HG02759 (cell line): Measurements from ENCODE around the gene HDDC3.
"Not testable (repeated sequence)": the region's sequence is repeated elsewhere in the genome, so short reads cannot be mapped to it uniquely, and the experiment has no call there.

ENCODE experiments used
- ATAC-seq: cut with Tn5 transposase; IDR thresholded peaks from one replicate; pipeline ENCODE4 v1.9.1; 2021; ENCODE audit warnings: mild to moderate bottlenecking, moderate library complexity; ENCODE audit not compliant: unreplicated experiment

HDDC3 gene

DNA sequence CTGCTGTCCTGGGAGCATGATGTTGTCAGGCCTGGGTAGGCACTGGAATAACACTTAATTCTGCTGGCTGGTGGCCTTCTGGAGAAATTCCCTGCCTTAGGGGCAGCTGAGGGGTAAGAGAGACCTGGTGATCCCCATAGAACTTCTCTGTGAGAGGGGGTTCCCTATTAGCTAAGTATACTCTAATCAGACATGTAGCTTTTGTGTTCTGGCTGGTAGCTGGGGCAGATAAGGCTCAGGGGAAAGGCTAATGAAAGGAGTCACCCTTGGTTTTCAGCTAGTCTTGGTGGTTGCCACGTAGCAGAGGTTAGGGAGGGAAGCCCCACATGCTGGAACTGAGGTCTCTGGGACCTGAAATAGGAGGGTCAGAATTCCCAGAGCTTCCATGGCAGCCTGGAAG, 952 bp upstream of the HDDC3 start:
- ATAC-seq = no peak

DNA sequence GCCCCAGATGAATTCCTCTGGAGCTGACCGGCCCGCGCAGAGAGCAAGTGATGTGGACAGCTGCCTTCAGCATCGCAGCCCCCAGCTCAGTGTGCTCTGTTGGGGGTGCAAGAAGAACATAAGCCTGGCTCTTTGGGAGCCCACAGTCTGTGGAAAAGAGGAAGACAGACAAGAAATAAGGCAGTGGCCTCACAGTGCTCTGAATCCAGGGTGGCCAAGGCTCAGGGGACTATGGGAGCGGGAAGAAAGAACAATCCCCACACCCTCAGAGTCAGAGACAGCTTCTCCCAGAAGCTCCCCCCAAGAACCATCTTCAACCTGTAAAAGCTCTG, 277 bp upstream of the HDDC3 start:
- ATAC-seq = no peak

DNA sequence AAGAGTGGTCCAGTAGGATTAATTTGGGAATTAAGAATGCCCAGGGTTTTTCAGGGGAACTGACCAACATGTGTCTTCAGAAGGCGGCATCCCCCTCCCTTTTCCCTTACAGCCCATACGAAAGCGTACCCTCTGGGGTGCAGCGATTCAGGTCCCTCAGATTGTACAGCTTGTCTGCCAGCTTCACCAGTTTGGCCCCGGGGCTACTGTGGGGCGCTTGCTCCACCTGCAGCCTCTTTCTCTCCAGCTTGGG, 848 bp downstream of the HDDC3 start:
- no peak for ATAC-seq

DNA sequence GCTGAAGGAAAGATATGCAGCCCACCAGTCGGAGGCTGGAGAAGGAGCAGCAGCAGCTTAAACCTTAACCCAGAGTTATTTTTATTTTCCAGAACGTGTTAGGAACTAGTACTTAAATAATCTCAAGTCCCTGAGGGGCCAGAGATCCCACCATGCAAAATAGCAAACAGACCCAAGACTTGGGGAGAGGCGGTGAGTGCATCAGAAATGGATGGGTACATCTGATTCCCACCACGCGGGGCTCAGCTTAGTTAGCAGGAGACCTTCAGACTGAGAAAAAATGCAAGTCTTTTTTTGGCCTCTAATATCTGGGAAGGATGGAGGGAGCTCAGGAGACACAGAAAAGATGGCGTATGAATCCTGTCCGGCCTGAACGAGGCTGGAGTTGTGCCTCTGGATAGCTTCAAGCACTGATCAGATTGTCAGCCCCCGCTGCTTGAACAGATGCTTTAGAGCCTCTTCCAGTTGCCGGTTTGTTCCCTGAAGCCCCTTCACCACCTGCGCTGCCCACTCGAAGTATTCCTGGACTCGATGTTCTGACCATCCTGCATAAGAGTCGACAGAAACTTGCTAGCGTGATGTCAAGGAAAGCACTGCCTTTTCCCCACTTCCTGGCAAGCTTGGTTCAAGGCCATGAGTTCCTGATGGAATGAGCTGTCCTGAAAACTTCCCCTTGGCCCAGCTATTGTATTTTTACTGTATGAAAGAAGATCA, 1.3 kb downstream of the HDDC3 start:
- no peak for ATAC-seq

DNA sequence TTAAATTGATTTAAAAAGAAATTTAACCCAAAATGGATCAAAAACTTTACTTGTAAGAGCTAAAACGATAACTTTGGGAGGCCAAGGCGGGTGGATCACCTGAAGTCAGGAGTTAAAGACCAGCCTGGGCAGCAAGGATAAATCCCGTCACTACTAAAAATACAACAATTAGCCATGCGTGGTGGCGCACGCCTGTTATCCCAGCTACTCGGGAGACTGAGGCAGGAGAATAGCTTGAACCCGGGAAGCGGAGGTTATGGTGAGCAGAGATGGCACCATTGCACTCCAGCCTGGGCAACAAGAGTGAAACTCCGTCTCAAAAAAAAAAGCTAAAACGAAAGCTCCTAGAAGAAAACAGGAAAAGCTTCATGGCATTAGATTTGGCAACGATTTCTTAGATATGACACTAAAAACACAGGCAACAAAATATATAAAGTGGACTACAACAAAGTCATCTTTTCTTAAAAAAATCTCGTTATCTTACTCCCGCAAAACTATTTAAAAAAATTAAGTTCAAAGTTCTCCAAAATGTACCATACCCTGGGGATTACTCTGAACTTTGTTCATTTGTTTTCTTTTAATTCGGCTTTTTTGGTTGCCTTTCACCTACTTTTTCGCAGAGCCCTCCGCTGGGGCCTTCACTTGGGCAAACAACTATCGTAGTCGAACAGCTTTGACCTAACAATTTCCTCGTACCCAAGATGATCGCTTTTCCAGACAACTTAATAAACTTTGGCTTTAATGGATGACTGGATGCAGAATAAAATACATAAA, 2.9 kb downstream of the HDDC3 start:
- no peak for ATAC-seq

DNA sequence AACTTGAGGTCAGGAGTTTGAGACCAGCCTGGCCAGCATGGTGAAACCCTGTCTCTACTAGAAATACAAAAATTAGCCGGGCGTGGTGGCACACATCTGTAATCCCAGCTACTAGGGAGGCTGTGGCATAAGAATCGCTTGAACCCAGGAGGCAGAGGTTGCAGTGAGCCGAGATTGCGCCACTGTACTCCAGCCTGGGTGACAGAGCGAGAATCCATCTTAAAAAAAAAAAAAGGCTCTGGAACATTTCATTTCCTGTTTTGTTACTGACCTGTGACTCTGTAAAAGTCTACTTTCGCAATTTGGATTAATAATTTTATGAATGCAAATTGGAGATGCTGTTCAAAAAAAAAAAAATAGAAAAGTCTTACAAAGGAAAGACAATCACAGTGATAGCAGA, 4.2 kb downstream of the HDDC3 start:
- ATAC-seq = not testable (repeated sequence)

DNA sequence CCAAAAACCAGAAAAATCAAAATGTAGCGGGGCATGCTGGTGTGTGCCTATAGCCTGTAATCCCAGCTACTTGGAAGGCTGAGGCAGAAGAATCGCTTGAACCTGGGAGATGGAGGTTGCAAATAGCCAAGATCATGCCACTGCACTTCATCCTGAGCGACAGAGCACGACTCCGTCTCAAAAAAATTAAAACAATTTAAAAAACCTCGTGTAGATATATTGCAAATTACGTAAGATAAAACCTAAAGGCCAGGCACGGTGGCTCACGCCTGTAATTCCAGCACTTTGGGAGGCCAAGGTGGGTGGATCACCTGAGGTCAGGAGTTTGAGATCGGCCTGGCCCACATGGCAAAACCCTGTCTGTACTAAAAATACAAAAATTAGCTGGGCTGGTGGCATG, 5.6 kb downstream of the HDDC3 start:
- ATAC-seq = not testable (repeated sequence)

DNA sequence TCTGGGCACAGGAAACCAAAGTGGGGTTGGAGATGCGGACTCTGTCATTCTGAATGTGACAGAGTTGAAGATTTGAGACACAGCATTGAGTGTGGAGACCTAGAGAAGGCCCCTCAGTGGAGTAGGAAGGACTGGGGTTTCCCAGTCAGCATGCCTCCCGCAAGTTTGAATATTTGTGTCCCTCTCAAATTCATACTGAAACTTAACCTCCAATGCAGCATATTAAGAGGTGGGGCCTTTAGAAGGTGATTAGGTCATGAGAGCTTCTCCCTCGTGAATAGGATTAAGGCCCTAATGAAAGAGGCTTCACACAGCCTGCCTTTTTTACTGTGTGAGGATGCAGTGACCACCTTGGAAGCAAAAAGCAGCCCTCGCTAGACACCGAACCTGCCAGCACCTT, 8.0 kb downstream of the HDDC3 start:
- peak; percentile 80 for ATAC-seq

DNA sequence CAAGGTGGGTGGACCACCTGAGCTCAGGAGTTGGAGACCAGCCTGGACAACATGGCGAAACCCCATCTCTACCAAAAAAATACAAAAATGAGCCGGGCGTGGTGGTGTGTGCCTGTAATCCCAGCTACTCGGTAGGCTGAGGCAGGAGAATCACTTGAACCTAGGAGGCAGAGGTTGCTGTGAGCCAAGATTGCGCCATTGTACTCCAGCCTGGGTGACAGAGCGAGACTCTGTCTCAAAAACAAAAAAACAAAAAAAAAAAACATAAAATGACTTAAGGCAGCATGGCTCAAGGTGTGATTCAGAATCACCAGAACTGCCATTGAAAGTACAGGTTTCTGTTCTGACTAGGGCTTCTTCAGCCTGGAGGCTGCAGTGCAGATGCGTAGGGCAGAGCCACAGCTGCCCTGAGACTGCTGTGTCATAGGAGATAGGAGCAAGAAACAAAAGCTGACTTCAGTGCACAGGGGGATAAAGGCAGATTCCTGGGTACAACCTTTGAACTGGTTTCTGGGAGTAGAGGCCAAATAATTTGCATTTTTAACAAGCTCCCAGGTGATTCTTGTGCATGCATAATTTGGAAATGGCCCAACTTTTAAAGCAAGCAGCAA, 9.5 kb downstream of the HDDC3 start:
- peak; percentile 67 for ATAC-seq

DNA sequence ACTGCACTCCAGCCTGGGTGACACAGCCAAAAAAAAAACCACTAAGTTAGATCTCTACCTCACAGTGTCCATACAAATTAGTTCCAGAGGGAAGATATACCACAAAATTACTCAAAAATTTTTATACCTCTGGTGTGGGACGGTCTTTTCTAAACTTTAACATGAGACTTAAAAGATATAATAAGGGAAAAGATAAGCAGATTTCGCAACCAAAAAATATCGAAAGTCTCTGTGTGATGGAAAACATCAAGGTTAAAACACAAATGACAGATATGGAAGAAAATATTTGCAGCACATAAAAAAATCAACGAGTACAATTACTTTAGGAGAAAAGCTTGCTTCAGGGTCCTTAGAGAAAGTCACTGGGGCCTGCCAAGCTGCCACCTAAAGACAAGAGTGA, 10.5 kb downstream of the HDDC3 start:
- ATAC-seq = no peak

DNA sequence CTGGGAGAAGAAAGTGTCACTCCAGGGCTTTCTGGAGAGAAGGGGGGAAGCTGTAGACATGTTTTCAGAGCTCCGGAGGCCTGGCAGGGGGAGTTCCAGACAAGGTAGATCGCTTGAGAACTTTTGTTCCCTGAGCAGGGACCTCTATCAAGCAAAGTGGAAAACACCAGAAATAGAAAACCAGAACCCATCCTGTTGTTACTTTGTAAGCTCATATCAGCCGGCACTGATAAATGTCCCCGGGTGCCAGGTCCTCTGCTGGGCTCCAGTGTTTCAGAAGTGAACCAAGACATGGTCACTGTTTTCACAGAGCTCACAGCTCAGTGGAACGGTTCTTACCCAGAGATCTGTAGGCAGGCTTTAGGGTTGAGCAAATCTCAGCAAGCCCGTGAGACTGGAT, 13.5 kb downstream of the HDDC3 start:
- no peak for ATAC-seq

DNA sequence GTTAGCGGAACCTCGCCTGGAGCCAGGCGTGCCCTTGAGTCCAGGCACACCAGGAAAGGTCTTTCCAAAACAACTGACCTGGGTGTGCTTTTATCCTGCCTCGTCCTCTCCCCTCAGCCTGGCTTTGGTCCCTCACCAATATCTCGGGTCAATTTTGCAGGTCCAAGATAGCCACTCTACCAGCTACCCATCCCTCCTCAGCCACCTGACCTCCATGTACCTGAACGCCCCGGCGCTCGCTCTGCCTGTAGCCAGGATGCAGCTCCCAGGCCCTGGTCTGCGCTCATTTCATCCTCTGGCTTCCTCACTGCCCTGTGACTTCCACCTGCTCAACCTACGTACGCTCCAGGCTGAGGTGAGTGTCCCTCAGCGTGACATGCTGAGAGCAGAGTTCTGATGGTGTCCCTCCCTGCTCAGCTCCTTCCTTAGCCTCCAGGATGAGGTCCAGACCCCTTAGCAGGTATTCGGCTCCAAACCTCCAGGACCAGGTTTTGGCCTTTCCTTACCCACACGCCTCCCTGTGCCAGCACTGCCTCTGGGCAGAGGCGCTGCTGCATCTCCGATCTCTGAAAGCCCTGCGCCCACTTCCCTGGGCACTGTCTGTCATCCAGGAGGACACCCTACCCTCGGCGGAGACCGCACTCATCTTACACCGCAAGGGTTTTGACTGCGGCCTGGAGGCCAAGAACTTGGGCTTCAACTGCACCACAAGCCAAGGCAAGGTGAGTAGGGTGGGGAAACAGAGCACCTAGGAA, 14.1 kb downstream of the HDDC3 start:
- no peak for ATAC-seq

DNA sequence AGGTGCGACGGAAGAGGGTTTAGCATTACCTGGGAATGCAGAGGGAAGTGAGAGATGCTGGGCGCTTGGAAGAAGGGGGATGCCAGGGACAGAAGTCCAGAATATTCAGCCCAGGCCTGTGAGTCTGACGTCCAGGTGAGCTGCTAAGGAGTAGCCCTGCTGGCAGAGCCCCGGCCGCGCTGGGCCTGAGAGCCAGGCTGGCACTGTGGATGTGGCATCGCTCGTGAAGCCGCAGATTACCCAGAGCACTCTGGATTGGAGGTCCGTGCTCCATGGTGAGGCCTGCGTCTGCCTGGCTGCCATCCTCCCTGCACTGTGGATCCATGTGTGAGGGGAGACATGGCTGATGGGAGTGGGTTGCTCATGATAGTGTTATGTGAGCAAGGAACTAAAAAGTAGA, 14.8 kb downstream of the HDDC3 start:
- ATAC-seq = no peak

DNA sequence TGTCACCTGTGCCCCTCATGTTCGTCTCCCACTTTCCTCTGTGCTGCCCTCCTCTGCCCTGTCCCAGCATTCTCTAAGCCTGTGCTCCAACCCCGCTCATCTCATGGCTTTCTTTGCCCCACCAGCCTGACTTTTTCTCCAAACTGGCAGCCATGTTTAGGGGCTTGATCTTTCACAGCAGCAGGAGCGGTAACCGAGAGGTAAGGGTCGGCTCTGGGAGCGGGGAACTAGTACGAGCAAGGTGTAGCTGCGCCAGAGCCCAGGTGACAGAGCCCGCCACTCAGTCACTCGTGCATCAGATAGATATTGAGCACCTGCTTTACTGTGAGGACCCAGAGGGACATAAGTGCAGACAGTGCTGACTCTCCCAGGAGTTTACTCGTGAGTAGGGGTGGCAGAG, 15.9 kb downstream of the HDDC3 start:
- no peak for ATAC-seq

DNA sequence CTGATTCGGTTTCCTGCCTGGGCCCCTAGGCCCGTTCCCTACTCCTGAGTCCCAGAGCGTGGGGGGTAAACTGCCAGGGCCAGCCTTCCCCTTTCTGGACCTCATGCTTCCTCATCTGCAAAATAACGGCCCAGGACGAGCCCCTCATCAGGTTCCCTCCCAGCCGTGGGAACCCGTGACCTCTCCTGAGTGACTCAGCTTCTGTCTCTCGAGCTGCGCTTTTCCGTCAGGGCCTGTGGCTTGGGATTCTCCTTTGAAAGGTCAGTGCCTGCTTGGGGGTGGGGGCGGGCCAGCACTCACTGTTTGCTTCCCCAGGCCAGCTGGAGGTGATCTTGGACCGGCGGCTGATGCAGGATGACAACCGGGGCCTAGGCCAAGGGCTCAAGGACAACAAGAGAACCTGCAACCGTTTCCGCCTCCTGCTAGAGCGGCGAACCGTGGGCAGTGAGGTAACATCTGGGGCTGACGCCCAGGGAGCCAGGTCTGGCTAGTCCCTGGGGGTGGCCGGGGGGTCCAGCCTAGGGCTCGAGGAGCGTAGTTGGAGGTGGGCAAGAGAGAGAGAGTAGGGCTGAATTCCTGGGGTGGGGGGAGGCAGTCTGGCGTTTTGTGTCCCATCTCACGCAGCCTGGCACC, 16.4 kb downstream of the HDDC3 start:
- ATAC-seq = no peak

DNA sequence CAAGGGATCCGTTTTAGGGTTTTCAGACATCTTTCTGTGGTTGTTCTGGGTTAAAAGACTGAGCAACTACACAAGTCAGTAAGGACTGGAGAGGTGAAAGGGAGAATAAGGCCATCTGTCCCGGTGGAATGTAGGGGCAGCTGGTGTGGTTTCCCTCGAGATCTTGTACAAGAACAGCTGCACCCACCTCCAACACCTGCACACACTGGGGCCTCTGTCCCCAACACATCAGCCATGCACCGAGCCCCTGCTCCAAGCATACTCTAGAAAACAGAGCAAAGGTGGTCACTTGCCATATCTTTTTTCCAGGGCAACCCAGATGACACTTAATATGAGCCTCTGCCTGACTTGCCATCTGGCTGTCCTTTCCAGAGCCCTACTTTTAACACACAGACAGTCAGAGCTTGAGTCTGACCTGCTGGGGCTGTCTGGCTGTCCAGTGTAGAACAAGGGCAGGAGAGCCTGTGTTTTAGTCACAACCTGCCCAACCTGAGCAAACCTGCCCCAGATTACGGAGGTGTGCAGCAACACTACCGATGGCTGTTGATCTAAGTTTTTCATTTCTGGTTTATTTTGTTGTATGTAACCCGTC, 17.0 kb downstream of the HDDC3 start:
- no peak for ATAC-seq

DNA sequence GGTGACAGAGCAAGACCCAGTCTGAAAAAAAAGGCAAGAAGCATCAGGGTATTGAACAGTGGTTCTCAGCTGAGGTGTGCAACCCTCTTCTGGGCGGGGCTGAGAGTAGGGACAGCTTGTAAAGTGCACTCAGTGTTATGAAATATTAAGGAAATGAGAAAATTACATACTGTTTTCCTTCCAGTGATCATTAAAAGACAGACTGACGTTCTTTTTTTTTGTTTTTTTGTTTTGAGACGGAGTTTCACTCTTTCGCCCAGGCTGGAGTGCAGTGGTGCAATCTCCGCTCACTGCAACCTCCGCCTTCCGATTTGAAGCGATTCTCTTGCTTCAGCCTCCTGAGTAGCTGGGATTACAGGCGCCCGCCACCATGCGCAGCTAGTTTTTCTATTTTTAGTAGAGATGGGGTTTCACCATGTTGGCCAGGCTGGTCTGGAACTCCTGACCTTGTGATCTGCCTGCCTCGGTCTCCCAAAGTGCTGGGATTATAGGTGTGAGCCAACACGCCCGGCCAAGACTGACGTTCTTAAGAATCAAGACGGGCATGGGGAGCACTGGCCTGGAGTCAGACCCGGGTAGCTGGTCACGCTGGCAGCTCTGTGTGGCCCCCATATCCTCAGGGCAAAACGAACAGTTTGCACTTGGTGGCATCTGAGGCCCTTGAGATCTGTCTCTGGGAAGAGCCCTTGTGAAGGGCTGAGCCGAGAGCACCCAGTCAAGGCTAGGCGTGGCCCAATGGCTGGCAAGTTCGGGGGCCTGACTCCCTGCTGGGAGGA, 17.9 kb downstream of the HDDC3 start:
- ATAC-seq = no peak

DNA sequence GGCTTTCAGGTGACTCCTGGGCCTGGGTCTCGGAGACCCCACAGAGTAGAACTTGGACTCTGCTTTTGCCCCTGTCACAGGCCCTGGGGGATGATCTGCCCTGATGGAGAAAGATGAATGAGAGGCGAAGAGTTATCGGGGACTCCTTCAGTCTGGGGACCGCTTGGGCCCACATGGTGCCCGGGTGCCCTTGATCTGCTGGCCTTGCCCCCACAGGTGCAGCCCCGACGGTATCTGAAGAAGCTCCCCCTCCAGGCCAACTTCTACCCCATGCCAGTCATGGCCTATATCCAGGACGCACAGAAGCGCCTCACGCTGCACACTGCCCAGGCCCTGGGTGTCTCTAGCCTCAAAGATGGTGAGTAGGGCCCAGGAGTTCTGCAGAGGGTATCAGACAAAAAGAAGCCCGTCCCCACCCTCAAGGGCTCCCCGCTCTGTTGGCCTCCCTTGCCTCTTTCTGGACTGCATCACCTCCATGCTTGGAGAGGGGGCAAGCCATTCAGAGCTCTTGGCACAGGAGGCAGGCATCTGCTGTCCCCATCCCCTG, 18.9 kb downstream of the HDDC3 start:
- ATAC-seq = no peak

DNA sequence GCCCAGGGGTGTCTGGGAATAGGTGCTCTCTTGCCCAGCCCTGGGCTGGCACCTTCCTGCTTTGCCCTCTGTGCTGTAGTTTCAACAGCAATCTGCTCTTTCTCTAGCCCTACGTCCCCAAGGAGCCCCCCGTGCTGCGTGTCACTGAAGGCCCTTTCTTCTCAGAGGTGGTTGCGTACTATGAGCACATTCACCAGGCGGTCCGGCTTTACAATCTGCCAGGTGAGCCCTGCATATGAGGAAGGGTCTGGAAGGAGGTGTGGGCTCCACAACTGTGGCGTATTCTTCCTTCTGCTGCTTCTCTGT, 19.6 kb downstream of the HDDC3 start:
- ATAC-seq = no peak
